Fibroblast of villous mesenchyme (primary cell): ENCODE measurements around the gene CCR9. TPM values are rescaled to one million over a fixed set of nuclear protein-coding genes. Genes with fewer than 3 reads are reported as not detected.

Source experiments
- DNase-seq: peaks from one replicate; pipeline ENCODE4 v3.0.0-alpha.2; 2010; ENCODE audit warnings: low read depth
- H3K4me3 ChIP-seq: 2 replicates; pipeline ENCODE4 v1.5.1; 2011; ENCODE audit warnings: low read depth, mild to moderate bottlenecking, low read length
- total RNA-seq: library from RNA; depleted of rRNA; stranded (reverse); fragments of >200 nt; gene quantifications from 2 replicates; pipeline ENCODE4 v1.2.3, GENCODE V29; 2012
- TF ChIP-seq, protein P1 (sequence below): IDR thresholded peaks from 2 replicates; pipeline ENCODE4 v1.5.1; 2012; ENCODE audit warnings: low read depth, mild to moderate bottlenecking, low read length; ENCODE audit not compliant: insufficient read depth

The CCR9 gene
- total RNA-seq, 1 donor: not detected

DNA sequence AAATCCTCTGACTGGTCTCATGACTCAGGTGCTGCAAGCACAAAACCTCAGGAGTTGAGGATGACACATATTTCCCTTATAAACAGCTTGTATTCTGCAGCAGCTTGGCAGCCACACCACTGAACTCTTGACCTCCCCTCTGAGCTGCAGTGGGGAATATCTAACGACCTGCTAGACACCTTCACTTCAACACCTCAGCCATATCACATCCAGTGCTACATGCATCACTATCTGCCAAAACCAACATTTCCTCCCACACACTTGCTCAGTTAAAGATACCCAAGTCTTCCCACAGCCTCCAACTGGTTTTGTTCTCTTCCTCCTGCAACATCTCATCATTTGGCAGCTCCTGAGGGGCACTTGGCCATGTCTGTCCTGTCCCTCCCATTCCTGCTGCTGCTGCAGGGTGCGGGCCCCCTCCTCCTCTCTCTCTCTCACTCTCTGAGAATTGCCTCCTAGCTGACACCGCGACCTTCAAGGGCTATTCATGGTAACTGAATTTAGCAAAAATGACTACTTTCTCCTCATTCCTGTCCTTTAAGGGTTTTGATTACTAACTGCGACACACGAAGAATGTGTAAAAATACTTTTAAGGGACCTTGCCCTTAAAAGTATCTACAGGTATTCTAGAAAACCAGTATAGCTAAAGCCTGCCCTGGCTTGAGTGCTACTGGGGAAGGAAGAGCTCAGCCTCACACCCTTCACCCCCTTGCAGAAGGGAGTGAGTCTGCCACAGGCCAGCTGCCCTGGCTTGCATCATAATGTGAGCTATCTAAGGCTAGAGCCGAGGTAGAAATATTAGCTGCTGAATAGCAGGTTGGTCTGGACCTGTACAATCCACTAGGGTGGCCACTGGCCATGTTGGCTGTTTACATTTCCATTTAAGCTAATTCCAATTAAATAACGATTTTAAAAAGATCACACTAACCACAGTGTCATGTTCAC, 5.0 kb upstream of the CCR9 start:
- H3K4me3 ChIP-seq: no peak overlapping the region
- no peak for DNase-seq
- TF ChIP-seq, protein P1, sequence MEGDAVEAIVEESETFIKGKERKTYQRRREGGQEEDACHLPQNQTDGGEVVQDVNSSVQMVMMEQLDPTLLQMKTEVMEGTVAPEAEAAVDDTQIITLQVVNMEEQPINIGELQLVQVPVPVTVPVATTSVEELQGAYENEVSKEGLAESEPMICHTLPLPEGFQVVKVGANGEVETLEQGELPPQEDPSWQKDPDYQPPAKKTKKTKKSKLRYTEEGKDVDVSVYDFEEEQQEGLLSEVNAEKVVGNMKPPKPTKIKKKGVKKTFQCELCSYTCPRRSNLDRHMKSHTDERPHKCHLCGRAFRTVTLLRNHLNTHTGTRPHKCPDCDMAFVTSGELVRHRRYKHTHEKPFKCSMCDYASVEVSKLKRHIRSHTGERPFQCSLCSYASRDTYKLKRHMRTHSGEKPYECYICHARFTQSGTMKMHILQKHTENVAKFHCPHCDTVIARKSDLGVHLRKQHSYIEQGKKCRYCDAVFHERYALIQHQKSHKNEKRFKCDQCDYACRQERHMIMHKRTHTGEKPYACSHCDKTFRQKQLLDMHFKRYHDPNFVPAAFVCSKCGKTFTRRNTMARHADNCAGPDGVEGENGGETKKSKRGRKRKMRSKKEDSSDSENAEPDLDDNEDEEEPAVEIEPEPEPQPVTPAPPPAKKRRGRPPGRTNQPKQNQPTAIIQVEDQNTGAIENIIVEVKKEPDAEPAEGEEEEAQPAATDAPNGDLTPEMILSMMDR: no peak

DNA sequence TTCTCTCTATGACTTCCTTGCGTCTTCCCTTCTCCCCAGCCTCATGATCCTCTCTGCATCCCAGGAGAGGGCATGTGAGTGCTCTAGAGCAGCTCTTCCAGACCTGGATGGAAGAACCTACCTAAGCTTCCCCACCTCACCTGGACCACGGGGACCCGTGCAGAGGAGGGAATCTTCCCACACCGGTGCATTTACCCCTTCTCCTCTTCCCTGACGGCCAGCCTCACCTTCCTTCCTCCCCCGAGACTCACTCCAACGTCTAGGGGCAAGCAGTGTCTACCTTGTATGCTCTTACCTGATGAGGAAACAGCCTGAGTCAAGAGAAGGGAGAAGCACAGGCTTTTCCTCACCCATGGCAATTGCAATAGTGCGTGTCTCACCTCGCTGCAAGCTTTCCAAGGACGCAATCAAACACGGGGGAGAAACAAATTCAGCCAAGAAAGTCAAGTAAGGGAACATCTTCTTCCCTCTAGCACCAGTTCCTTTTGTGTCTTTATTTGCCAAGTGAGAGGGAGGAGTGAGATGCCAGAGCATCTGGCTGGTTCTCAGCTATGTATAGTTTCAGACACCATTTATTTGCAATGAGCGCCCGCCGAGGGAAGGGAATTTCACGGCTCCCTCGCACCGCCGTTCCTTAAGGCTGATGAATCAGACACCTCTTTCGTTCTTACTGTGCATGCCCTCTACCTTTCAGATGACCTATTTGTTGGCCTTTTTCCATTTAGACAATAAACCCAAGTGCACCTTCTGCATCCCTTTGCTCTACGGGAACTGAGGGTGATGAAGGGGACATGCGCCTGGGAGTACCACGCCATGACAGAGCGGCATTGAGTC, 1.8 kb upstream of the CCR9 start:
- TF ChIP-seq, protein P1: no peak
- no peak for DNase-seq
- no peak overlapping the region for H3K4me3 ChIP-seq

DNA sequence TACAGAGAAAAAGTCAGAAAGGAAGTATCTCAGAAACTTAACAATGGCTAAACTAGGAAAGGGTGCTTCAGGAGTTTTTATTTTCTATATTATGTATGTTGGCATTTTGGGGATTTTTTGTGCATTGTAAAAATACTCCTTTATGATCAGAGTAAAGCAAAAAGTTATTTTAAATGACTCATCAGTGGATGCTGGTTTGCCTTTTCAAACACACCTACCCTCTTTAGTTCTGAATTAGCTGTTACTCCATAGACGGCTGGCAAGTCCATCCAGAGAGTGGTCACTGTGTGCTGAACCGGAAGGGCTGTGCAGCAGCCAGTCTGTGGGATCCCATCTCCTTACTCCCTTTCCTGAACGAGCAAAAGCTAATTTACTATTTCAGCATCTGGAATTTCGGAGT, 942 bp downstream of the CCR9 start:
- TF ChIP-seq, protein P1: no peak
- DNase-seq: no peak
- no peak overlapping the region for H3K4me3 ChIP-seq

DNA sequence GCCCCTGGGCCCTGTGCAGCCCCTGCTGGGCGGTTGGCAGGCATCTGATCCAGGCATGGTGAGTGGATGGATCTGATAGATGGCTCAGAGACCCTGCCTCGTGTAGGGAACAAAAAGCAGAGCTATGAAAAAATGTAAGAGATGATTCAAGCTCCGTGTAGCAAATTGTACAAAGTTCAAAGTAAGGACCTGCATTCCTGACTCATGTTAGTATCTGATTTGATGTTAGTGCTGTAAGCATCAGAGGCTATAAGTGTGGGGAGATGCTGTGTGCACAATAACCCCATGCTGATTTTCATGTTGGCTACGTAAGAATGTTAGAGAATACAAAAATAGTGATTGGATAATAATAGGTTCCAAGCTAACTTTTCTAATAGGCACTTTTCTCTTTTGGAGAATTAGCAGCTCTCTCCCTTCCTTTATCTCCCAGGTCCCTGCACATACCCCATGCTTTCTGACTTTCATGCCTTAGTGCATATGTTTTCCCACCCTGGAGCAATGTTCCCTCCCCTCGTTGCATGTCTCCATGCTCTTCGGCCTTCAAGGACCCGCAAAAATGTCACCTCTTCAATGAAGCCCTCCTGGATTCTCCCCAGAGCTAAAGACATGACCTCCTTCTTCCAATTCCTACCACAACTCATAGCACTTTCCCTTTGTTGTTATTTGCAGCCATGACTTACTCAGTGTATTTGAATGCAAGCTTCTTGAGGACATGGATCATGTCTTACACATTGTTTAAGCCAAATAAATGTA, 1.6 kb downstream of the CCR9 start:
- TF ChIP-seq, protein P1: no peak
- no peak overlapping the region for H3K4me3 ChIP-seq
- no peak for DNase-seq

DNA sequence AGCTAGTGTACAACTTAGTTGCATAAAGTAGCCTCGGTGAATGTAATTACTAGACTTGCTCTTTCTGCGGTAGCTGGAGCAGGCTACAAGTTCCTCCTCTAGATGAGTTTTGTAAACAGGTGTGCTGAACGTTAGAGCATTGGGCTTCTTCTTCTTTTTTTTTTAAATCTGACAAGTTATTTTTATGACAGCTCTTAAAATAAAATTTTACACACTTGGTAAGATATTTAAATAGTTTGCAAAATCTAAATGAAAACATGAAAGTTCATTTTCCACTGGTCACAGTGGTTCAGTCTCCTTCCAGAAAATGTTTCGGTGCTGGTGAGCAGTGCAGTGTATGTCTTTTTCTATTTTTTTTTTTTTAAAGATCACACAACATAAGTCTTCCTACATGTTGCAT, 3.0 kb downstream of the CCR9 start:
- TF ChIP-seq, protein P1: no peak
- no peak overlapping the region for H3K4me3 ChIP-seq
- no peak for DNase-seq

DNA sequence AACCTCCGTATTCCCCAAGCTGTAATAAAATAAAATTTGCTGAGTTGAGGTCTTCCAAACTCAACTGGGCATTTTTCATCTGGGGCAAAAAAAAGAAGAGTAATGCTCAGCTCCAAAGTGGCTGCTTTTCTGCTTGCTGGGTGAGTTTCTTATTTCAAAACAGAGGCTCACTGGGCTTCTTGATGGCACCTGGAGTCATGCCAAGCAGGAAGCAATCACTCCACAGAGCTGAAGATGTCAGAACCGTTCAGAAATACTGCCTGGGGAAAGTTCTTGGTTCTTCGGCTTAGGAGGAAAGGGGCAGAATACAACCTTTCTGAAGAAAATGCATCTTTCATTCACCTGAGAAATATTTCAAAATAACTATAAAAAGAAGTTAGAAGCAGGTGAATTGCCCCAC, 4.1 kb downstream of the CCR9 start:
- no peak for DNase-seq
- TF ChIP-seq, protein P1: no peak
- H3K4me3 ChIP-seq: no peak overlapping the region
